ENCODE data around the gene ZMIZ2.
"Not testable (repeated sequence)": the region's sequence is repeated elsewhere in the genome, so short reads cannot be mapped to it uniquely, and the experiment has no call there.

Gene ZMIZ2

DNA sequence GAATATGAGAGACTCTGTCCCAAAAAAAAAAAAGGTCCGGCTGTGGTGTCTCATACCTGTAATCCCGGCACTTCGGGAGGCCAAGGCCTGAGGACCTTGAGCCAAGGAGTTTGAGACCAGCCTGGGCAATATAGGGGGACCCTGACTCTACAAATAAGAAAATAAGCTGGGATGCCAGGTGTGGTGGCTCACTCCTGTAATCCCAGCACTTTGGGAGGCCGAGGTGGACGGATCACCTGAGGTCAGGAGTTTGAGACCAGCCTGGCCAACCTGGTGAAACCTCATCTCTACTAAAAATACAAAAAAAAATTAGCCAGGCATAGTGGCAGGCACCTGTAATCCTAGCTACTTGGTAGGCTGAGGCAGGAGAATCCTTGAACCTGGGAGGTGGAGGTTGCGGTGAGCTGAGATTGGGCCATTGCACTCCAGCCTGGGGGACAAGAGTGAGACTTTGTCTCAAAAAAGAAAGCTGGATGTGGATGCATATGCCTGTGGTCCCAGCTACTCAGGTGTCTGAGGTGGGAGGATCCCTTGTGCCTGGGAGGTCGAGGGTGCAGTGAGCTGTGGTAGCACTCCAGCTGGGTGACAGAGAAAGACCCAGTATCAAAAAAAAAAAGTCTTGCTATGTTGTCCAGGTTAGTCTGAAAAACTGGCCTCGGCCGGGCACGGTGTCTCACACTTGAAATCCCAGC lies 55.3 kb downstream of the ZMIZ2 start:
- not testable (repeated sequence) for DNase-seq

DNA sequence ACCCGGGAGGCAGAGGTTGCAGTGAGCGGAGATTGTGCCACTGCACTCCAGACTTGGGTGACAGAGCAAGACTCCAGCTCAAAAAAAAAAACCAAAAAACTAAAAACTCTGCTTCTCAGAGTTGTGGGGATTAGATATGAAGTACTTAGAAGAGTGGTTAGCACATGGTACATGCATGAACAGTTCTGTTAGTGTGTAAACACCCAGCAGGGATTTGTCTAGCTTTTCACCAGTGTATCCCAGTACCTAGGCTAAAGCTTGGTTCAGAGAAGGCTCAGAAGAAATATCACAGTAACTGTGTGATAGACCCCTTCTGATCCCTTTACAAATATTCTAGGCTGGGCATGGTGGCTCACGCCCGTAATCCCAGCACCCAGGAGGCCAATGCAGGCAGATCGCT lies 57.3 kb downstream of the ZMIZ2 start:
- DNase-seq, result no peak

DNA sequence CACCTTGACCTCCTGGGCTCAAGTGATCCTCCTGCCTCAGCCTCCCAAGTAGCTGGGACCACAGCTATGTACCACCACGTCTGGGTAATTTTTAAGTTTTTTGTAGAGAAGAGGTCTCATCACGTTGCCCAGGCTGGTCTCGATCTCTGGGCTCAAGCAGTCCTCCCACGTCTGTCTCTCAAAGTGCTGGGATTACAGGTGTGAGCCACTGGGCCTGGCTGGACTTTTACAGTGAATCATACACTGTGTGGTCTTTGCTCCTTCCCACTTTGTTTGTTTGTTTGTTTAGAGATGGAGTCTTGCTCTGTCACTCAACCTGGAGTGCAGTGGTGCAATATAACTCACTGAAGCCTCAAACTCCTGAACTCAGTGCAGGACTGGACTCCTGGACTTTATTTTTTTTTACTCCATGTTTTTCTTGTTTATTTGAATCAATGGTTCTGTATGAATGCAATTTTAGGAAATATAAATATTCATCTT lies 60.3 kb downstream of the ZMIZ2 start:
- DNase-seq, result no peak

DNA sequence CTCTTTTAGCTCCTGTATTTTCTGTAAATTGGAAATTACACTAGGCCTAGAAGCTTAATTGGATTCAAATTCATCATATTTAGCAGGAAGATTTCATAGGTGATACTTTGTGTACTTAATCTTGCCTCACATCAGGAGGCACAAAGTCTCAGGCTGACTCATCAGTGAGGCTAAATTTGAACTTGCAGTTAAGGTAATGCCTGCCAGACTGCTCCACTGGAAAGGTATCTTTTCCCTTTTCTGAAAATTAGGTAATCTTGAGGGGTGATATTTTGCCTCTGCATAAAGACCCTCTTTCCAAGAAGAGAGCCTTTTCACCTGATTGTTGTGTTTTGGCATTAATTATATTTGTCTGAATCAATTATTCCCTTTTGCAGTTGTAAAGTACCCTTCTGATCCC lies 62.4 kb downstream of the ZMIZ2 start:
- no peak for DNase-seq

DNA sequence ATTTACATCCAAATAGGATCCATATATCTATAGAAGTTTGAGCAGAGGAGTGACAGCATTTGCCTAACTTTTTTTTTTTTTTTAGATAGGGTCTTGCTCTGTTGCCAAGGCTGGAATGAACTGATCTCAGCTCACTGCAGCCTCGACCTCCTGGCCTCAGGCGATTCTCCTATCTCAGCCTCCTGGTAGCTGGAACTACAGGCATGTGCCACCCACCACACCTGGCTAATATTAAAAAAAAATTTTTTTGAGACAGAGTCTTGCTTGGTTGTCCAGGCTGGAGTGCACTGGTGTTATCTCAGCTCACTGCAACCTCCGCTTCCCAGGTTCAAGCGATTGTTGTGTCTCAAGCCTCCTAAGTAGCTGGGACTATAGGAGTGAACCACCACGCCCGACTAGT lies 62.9 kb downstream of the ZMIZ2 start:
- no peak for DNase-seq

DNA sequence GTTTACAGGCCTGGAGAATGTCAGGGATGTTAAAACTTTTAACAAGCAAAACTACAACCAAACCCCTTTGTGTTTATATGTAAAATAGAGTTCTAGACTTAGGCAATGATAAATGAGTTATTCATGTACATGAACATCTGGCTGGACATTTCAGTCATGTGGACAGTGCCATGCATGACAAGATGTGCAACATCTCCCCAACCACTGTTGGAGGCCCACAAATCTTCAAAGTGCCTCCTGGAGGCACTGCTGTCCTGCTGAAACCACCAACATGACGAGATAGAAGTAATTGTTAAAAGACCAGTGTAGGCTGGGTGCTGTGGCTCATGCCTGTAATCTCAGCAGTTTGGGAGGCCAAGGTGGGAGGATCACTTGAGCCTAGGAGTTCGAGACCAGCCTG lies 66.3 kb downstream of the ZMIZ2 start:
- DNase-seq, result no peak

DNA sequence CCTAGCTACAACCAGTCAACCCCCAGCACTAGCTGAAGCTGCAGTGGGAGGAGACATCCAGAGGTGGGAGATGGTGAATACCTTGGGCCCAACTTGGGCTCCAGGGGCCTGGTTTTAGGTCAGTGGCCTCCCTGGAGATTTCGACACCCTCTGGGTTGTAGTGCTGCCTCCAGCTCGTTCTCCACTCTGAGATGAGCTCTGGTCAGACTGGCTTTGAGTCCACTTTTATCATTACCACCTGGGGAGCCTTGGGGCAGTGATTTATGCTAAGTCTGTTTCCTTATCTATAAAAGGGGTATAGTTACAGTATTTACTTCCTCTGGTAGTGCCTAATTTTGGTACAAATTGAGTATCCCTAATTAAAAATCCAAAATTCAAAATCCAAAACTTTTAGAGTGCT lies 70.6 kb downstream of the ZMIZ2 start:
- no peak for DNase-seq
